H1 (cell line): ENCODE results near the gene SSNA1. TPM values are rescaled to one million over a fixed set of nuclear protein-coding genes. Genes with fewer than 3 reads are reported as not detected.
A peak's percentile ranks its signal among the peaks of the same experiment; 100 is the strongest.

Experiments used
- CTCF ChIA-PET: fragments of 300-600 bp; sonication (Branson Sonifier 250); formaldehyde crosslinking; loops from one replicate; lab custom pipeline; 2021; ENCODE audit not compliant: partially characterized antibody; lab: Charles Lee
- POLR2A ChIA-PET: fragments of 300-600 bp; sonication (Branson Sonifier 250); formaldehyde crosslinking; loops from one replicate; lab custom pipeline; 2021; ENCODE audit warnings: inconsistent platforms; ENCODE audit not compliant: partially characterized antibody; lab: Charles Lee
- DNase-seq, 2 experiments: peaks; one replicate each; pipeline versions ENCODE4 v3.0.0 to v3.0.0-alpha.2; 2010 to 2022; ENCODE audit warnings: low spot score in 2 of 2, low read depth in 1 of 2, mixed read lengths in 1 of 2
- FAIRE-seq: peaks from 2 replicates; lab custom pipeline; 2011; peaks lifted over from hg19 to GRCh38; lab: Jason Lieb, UNC
- H2AFZ ChIP-seq: 2 replicates; pipeline ENCODE4 v1.8.1; 2012; ENCODE audit warnings: low read length, inconsistent platforms
- H2AK5ac ChIP-seq: 2 replicates; pipeline ENCODE4 v1.6.1; 2013; ENCODE audit warnings: low read depth, low read length
- H2BK120ac ChIP-seq: replicated peaks from 2 replicates; pipeline ENCODE3; 2013; ENCODE audit warnings: low read depth, low read length, inconsistent platforms
- H2BK12ac ChIP-seq: 2 replicates; pipeline ENCODE4 v1.6.1; 2013; ENCODE audit warnings: low read depth, low read length
- H2BK15ac ChIP-seq: 2 replicates; pipeline ENCODE4 v1.6.1; 2013; ENCODE audit warnings: low read length
- H2BK20ac ChIP-seq: 2 replicates; pipeline ENCODE4 v1.6.1; 2013; ENCODE audit warnings: low read length
- H2BK5ac ChIP-seq: 2 replicates; pipeline ENCODE4 v1.6.1; 2013; ENCODE audit warnings: low read depth, low read length
- H3K14ac ChIP-seq: 2 replicates; pipeline ENCODE4 v1.6.1; 2013; ENCODE audit warnings: inconsistent platforms; ENCODE audit not compliant: insufficient read length
- H3K18ac ChIP-seq: 2 replicates; pipeline ENCODE4 v1.6.1; 2013; ENCODE audit warnings: low read length; ENCODE audit errors: extremely low read depth
- H3K23ac ChIP-seq: 2 replicates; pipeline ENCODE4 v1.6.1; 2013; ENCODE audit warnings: inconsistent platforms; ENCODE audit not compliant: insufficient read length
- H3K23me2 ChIP-seq: 2 replicates; pipeline ENCODE4 v1.6.1; 2013; ENCODE audit warnings: low read depth, low read length
- H3K27ac ChIP-seq: 2 replicates; pipeline ENCODE4 v1.6.1; 2011; ENCODE audit warnings: low read depth, low read length, inconsistent platforms
- H3K27me3 ChIP-seq, 4 experiments: replicated peaks in 1 of 4; 1 replicate in 1 of 4; 2 replicates in 3 of 4; pipeline versions ENCODE4 v1.6.1 to v1.8.1; 2011 to 2013; ENCODE audit warnings: low read length in 3 of 4, mild to moderate bottlenecking in 3 of 4, inconsistent platforms in 2 of 4, mixed read lengths in 2 of 4, moderate library complexity in 1 of 4; ENCODE audit not compliant: control insufficient read depth in 3 of 4, insufficient read depth in 3 of 4; ENCODE audit errors: extremely low read depth in 1 of 4
- H3K36me3 ChIP-seq, 4 experiments: 2 replicates each; pipeline versions ENCODE4 v1.6.1 to v1.8.1; 2011 to 2013; ENCODE audit warnings: mild to moderate bottlenecking in 4 of 4, low read length in 3 of 4, moderate library complexity in 2 of 4, control low read depth in 1 of 4, inconsistent platforms in 1 of 4; ENCODE audit not compliant: insufficient read depth in 4 of 4, control insufficient read depth in 2 of 4
- H3K4ac ChIP-seq: replicated peaks from 2 replicates; pipeline ENCODE3; 2013; ENCODE audit warnings: low read length, low read depth, mixed read lengths, inconsistent platforms; ENCODE audit not compliant: insufficient read length
- H3K4me1 ChIP-seq, 4 experiments: replicated peaks in 1 of 4; 1 replicate in 1 of 4; 2 replicates in 3 of 4; pipeline versions ENCODE4 v1.6.1 to v1.8.1; 2011 to 2013; ENCODE audit warnings: low read length in 3 of 4, inconsistent platforms in 2 of 4, mixed read lengths in 1 of 4; ENCODE audit not compliant: insufficient read depth in 4 of 4, control insufficient read depth in 3 of 4
- H3K4me2 ChIP-seq, 2 experiments: 2 replicates each; pipeline versions ENCODE4 v1.6.1 to v1.8.1; 2011 to 2013; ENCODE audit warnings: low read depth in 2 of 2, low read length in 2 of 2, control low read depth in 1 of 2, inconsistent platforms in 1 of 2, mild to moderate bottlenecking in 1 of 2; ENCODE audit not compliant: insufficient read depth in 1 of 2
- H3K4me3 ChIP-seq, 4 experiments: fragments of 200-600, 300-600 bp in 1 of 4; sonication (generic), shearing (Covaris generic), sonication (Bioruptor Twin) in 1 of 4; 2 replicates each; pipeline versions ENCODE4 v1.5.1 to v1.8.1; 2011 to 2016; ENCODE audit warnings: low read length in 4 of 4, low read depth in 3 of 4, control low read depth in 2 of 4, inconsistent platforms in 2 of 4, mild to moderate bottlenecking in 2 of 4, mixed read lengths in 1 of 4, moderate library complexity in 1 of 4; ENCODE audit not compliant: insufficient read depth in 2 of 4; ENCODE audit errors: extremely low read depth in 1 of 4
- H3K56ac ChIP-seq: replicated peaks from 2 replicates; pipeline ENCODE3; 2013; ENCODE audit warnings: low read depth, mild to moderate bottlenecking, mixed read lengths, low read length, inconsistent platforms; ENCODE audit not compliant: insufficient read length
- H3K79me1 ChIP-seq: 2 replicates; pipeline ENCODE4 v1.6.1; 2013; ENCODE audit warnings: low read depth, low read length, control low read depth
- H3K79me2 ChIP-seq, 2 experiments: 2 replicates each; pipeline versions ENCODE4 v1.6.1 to v1.8.1; 2012 to 2013; ENCODE audit warnings: low read length in 2 of 2, mild to moderate bottlenecking in 2 of 2, inconsistent platforms in 1 of 2; ENCODE audit not compliant: insufficient read depth in 2 of 2, control insufficient read depth in 1 of 2
- H3K9ac ChIP-seq, 4 experiments: replicated peaks in 1 of 4; 1 replicate in 1 of 4; 2 replicates in 3 of 4; pipeline versions ENCODE4 v1.6.1 to v1.8.1; 2011 to 2013; ENCODE audit warnings: low read depth in 3 of 4, low read length in 3 of 4, control low read depth in 2 of 4, mild to moderate bottlenecking in 2 of 4, moderate library complexity in 2 of 4, inconsistent platforms in 1 of 4; ENCODE audit errors: extremely low read depth in 1 of 4
- H3K9me3 ChIP-seq, 2 experiments: 2 replicates each; pipeline versions ENCODE4 v1.6.1 to v1.8.1; 2012 to 2013; ENCODE audit warnings: mild to moderate bottlenecking in 2 of 2, moderate library complexity in 2 of 2, control low read depth in 1 of 2, inconsistent platforms in 1 of 2, low read depth in 1 of 2, low read length in 1 of 2, mixed read lengths in 1 of 2; ENCODE audit not compliant: insufficient read depth in 2 of 2
- H4K20me1 ChIP-seq, 2 experiments: replicated peaks in 1 of 2; 2 replicates each; pipeline versions ENCODE3 to v1.8.1; 2011 to 2013; ENCODE audit warnings: inconsistent platforms in 2 of 2, low read length in 2 of 2, mild to moderate bottlenecking in 1 of 2; ENCODE audit not compliant: insufficient read depth in 2 of 2, control insufficient read depth in 1 of 2
- H4K5ac ChIP-seq: 2 replicates; pipeline ENCODE4 v1.6.1; 2013; ENCODE audit warnings: low read length, low read depth, mixed read lengths, inconsistent platforms; ENCODE audit not compliant: insufficient read length
- H4K8ac ChIP-seq: 2 replicates; pipeline ENCODE4 v1.8.0; 2013; ENCODE audit warnings: mild to moderate bottlenecking, moderate library complexity, low read length, inconsistent platforms; ENCODE audit not compliant: insufficient read depth; ENCODE audit errors: extremely low read depth
- H4K91ac ChIP-seq: replicated peaks from 2 replicates; pipeline ENCODE3; 2013; ENCODE audit warnings: low read length, mixed read lengths, inconsistent platforms; ENCODE audit not compliant: insufficient read length
- BCL11A ChIP-seq, 2 experiments: IDR thresholded peaks; one replicate each; pipeline ENCODE4 v1.6.1; 2011; ENCODE audit warnings: low read depth in 2 of 2, low read length in 2 of 2, mild to moderate bottlenecking in 2 of 2
- CHD1 ChIP-seq: IDR thresholded peaks from 2 replicates; pipeline ENCODE4 v1.6.1; 2012; ENCODE audit warnings: low read depth, low read length, improper control_type of control experiment
- CREB1 ChIP-seq: IDR thresholded peaks from 2 replicates; pipeline ENCODE4 v1.6.1; 2012; ENCODE audit warnings: inconsistent platforms
- E2F6 ChIP-seq: IDR thresholded peaks from 2 replicates; pipeline ENCODE4 v1.6.1; 2012; ENCODE audit warnings: inconsistent platforms
- EZH2 ChIP-seq: fragments of 200-600 bp; sonication (generic); IDR thresholded peaks from 2 replicates; pipeline ENCODE4 v1.7.1; 2012; ENCODE audit warnings: low read depth, mild to moderate bottlenecking, moderate library complexity, low read length, inconsistent platforms; ENCODE audit not compliant: severe bottlenecking
- KDM4A ChIP-seq: IDR thresholded peaks from one replicate; pipeline ENCODE4 v1.7.1; 2012; ENCODE audit warnings: low read depth, mild to moderate bottlenecking, moderate library complexity, low read length, inconsistent platforms; ENCODE audit not compliant: severe bottlenecking
- POLR2A ChIP-seq, 2 experiments: IDR thresholded peaks; 1 replicate in 1 of 2; 2 replicates in 1 of 2; pipeline ENCODE4 v1.6.1; 2011; ENCODE audit warnings: low read depth in 2 of 2, low read length in 2 of 2, mild to moderate bottlenecking in 2 of 2; ENCODE audit errors: control extremely low read depth in 1 of 2
- RBBP5 ChIP-seq: IDR thresholded peaks from 2 replicates; pipeline ENCODE4 v1.7.1; 2012; ENCODE audit warnings: low read depth, mild to moderate bottlenecking, inconsistent platforms, low read length, moderate library complexity, borderline replicate concordance
- SIRT6 ChIP-seq: IDR thresholded peaks from one replicate; pipeline ENCODE4 v1.7.1; 2012; ENCODE audit warnings: low read length, inconsistent platforms
- SIX5 ChIP-seq: IDR thresholded peaks from 2 replicates; pipeline ENCODE4 v1.6.1; 2011; ENCODE audit warnings: mild to moderate bottlenecking, low read depth, low read length
- SP1 ChIP-seq: IDR thresholded peaks from 2 replicates; pipeline ENCODE4 v1.6.1; 2011; ENCODE audit warnings: low read depth, low read length
- SUZ12 ChIP-seq: fragments of 200-600 bp; sonication (generic); IDR thresholded peaks from 2 replicates; pipeline ENCODE4 v1.6.1; 2012; ENCODE audit warnings: mild to moderate bottlenecking, inconsistent platforms, low read length, moderate library complexity, mixed read lengths
- YY1 ChIP-seq: IDR thresholded peaks from 2 replicates; pipeline ENCODE4 v1.6.1; 2011; ENCODE audit warnings: low read depth, mild to moderate bottlenecking, low read length
- WGBS, 2 experiments: shearing (Covaris generic) in 1 of 2; methylation state at CpG; one replicate each; pipeline versions ENCODE4 v1.1.6 to v1.1.7; 2013 to 2015; ENCODE audit warnings: low lambda C conversion rate in 2 of 2, mixed read lengths in 2 of 2, inconsistent platforms in 1 of 2, low coverage in 1 of 2, missing lambda C conversion rate in 1 of 2; ENCODE audit not compliant: insufficient replicate concordance in 2 of 2, insufficient coverage in 1 of 2, insufficient read length in 1 of 2; ENCODE audit errors: extremely low coverage in 1 of 2, missing lambda C conversion rate in 1 of 2; 5-methylcytosine and 5-hydroxymethylcytosine counted together
- polyA plus RNA-seq, 7 experiments: library from polyadenylated mRNA; depleted of rRNA in 3 of 7; stranded (reverse) in 5 of 7; unstranded in 2 of 7; fragments of >200 nt in 5 of 7; fragments of 200-250 nt in 2 of 7; gene quantifications; 1 replicate in 5 of 7; 2 replicates in 1 of 7; 4 replicates in 1 of 7; pipeline versions ENCODE4 v1.2.1 to v1.2.3, GENCODE V29; 2011 to 2013; ENCODE audit warnings: missing spikeins in 2 of 7, mixed read lengths in 2 of 7
- total RNA-seq: library from RNA; stranded (reverse); fragmentation: NEBNext Ultra II Directional; extraction: Animal tissue kit (Norgen Biotek cat#: 25700); gene quantifications from 2 replicates; pipeline ENCODE4 v1.2.1, GENCODE V29; 2021

Gene SSNA1
- total and polyA plus RNA-seq, 2 of the 8 experiments (the other 6 are each of a cell fraction or from before 2014, with no cell fraction given) = 87.3 to 157 TPM

- Histone ChIP-seq H3K4me1 (peaks cover 0 to 24% (median 14%) of the 10 kb centered on the region in 4 experiments; a peak in 6 of 7 replicates), H2AK5ac (no peak overlapping the region), H3K23me2 (peaks cover 15% of the 10 kb centered on the region; the same call in 1 of the 2 replicates), H3K9ac (no peak overlapping the region), H3K27ac (no peak overlapping the region), H2BK120ac (no peak overlapping the region), H3K4me2 (peak overlapping the region; percentile 68 to 96), H3K4ac (no peak overlapping the region), H3K27me3 (peaks cover 36 to 69% (median 58%) of the 10 kb centered on the region in 4 experiments), H4K5ac (no peak overlapping the region), H4K8ac (no peak overlapping the region), H3K36me3 (no peaks in the 10 kb centered on the region; a peak in 1 of 8 replicates), H3K14ac (no peak overlapping the region), H2BK20ac (no peak overlapping the region), H2BK5ac (no peak overlapping the region), H3K4me3 (peak overlapping the region in 1 of 4 experiments; percentile 65; a peak in 1 of 8 replicates), H2BK15ac (peak overlapping the region; percentile 88; the same call in 1 of the 2 replicates), H3K79me1 (no peaks in the 10 kb centered on the region), H4K91ac (no peak overlapping the region), H3K23ac (no peak overlapping the region), H4K20me1 (peaks cover 0 to 11% of the 10 kb centered on the region in 2 experiments), H3K18ac (no peak overlapping the region), H2BK12ac (0 out of 2 replicates have a peak overlapping the region, but pooled peaks have one; percentile 23), H2AFZ (no peak overlapping the region), H3K79me2 (no peaks in the 10 kb centered on the region), H3K56ac (no peak overlapping the region), H3K9me3 (no peaks in the 10 kb centered on the region)
- no peak for FAIRE-seq
- POLR2A ChIA-PET = interaction anchor here (0.7 to 3.3 kb wide), 7 partner anchors 13 to 71 kb away, joined by 3 to 14 read pairs (median 4); partner anchors contain the start of genes ANAPC2 and SSNA1
- CTCF ChIA-PET = interaction anchor here (0.6 to 4.3 kb wide), 14 partner anchors 11 to 487 kb away, joined by 3 to 29 read pairs (median 4); partner anchors contain the start of genes ANAPC2, RNF224 and SSNA1
- whole genome bisulfite sequencing, 2 experiments = 69% methylated on average over 10 of the region's 14 CpGs; no CpG with 5 or more reads in 1 of the 2 experiments
- no peak for DNase-seq
- TF ChIP-seq POLR2A (IDR thresholded peaks at IDR 0.05; ENCODE audit: control extremely low read depth in 1 of 2, low read depth in 2 of 2, low read length in 2 of 2) (no peak), RBBP5 (no peak), CHD1 (no peak), EZH2 (no peak), YY1 (no peak), SIX5 (no peak), SP1 (no peak), CREB1 (no peak), SIRT6 (no peak), SUZ12 (no peak), E2F6 (no peak), BCL11A (IDR thresholded peaks at IDR 0.05; ENCODE audit: low read depth in 2 of 2, low read length in 2 of 2) (no peak), KDM4A (no peak)
These were observed 17.9 kb upstream of the SSNA1 start for GRCh38 chr9:137170486-137171148.
